HEK293 (cell line): ENCODE data around the gene ANKRD23.

Experiments used
- CTCF ChIP-seq: fragments of 450-650 bp; formaldehyde crosslinking; IDR thresholded peaks from 2 replicates; pipeline ENCODE4 v1.5.1; 2016; ENCODE audit warnings: missing biosample characterization, missing genetic modification characterization
- TCF7L2 ChIP-seq: IDR thresholded peaks from 2 replicates; pipeline ENCODE4 v1.6.1; 2011; ENCODE audit warnings: low read depth, mild to moderate bottlenecking, inconsistent platforms, low read length, moderate library complexity, borderline replicate concordance
- ZBTB1 ChIP-seq: fragments of 450-650 bp; formaldehyde crosslinking; IDR thresholded peaks from 2 replicates; pipeline ENCODE4 v1.5.1; 2016; ENCODE audit warnings: missing biosample characterization, missing genetic modification characterization
- ZBTB8A ChIP-seq: fragments of 450-650 bp; formaldehyde crosslinking; IDR thresholded peaks from 2 replicates; pipeline ENCODE4 v1.5.1; 2016; ENCODE audit warnings: missing biosample characterization, missing genetic modification characterization
- ZFP41 ChIP-seq: fragments of 450-650 bp; formaldehyde crosslinking; IDR thresholded peaks from 2 replicates; pipeline ENCODE4 v1.5.1; 2016; ENCODE audit warnings: missing biosample characterization, missing genetic modification characterization, borderline replicate concordance
- ZNF223 ChIP-seq: fragments of 450-650 bp; formaldehyde crosslinking; IDR thresholded peaks from 2 replicates; pipeline ENCODE4 v1.5.1; 2016; ENCODE audit warnings: missing biosample characterization, missing genetic modification characterization
- ZNF23 ChIP-seq: fragments of 450-650 bp; formaldehyde crosslinking; IDR thresholded peaks from 2 replicates; pipeline ENCODE4 v1.5.1; 2016; ENCODE audit warnings: missing biosample characterization, missing genetic modification characterization, borderline replicate concordance
- ZNF239 ChIP-seq: fragments of 450-650 bp; formaldehyde crosslinking; IDR thresholded peaks from 2 replicates; pipeline ENCODE4 v1.5.1; 2016; ENCODE audit warnings: missing biosample characterization, missing genetic modification characterization
- ZNF473 ChIP-seq: fragments of 450-650 bp; formaldehyde crosslinking; IDR thresholded peaks from 2 replicates; pipeline ENCODE4 v1.5.1; 2017; ENCODE audit warnings: missing biosample characterization, missing genetic modification characterization
- ZNF791 ChIP-seq: fragments of 450-650 bp; formaldehyde crosslinking; IDR thresholded peaks from 2 replicates; pipeline ENCODE4 v1.5.1; 2016; ENCODE audit warnings: missing biosample characterization, missing genetic modification characterization
- TF ChIP-seq, protein P1 (sequence below): fragments of 450-650 bp; IDR thresholded peaks from 2 replicates; pipeline ENCODE4 v1.5.1; 2018; ENCODE audit warnings: missing biosample characterization, mild to moderate bottlenecking, missing genetic modification characterization
- TF ChIP-seq, protein P2 (sequence below): IDR thresholded peaks from 2 replicates; pipeline ENCODE4 v1.6.1; 2011; ENCODE audit warnings: mild to moderate bottlenecking, low read depth, low read length, borderline replicate concordance

DNA sequence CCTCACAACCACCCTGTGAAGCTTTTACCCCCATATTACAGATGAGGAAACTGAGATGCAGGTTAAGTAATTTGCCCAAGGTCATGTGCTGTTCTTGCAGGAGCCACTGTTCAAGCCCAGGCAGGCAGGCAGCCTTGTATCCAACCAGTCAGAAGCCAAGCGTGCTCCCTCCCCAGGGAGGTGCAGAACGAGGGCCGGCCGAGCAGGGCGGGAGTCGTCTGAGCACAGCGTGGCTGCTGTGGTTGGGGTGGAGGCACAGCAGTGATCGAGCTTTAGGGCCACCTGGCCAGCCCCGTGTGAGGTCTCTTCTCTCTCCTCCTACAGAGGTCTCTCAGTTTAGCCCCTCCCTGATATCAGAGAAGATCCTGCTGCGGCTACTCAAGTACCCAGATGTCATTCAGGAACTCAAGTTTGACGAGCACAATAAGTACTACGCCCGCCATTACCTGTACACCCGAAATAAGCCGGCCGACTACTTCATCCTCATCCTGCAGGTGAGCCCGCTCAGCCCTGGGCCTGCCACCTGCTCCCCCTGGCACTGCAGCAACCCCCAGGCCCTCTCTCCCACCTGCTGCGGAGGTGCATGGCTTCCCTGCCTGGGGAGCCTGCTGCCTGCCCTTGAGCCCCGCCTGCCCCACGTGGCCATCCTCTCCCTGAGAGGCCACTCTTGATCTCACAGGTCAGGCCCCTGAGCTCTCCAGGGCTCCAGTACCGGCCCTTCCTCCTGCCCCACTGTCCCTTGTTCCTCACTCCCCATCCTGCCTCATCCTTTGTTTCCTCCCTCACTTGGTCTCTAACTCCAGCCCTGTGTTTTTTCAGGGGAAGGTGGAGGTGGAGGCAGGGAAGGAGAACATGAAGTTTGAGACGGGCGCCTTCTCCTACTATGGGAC lies 44.8 kb downstream of the ANKRD23 start:
- TF ChIP-seq, protein P1, sequence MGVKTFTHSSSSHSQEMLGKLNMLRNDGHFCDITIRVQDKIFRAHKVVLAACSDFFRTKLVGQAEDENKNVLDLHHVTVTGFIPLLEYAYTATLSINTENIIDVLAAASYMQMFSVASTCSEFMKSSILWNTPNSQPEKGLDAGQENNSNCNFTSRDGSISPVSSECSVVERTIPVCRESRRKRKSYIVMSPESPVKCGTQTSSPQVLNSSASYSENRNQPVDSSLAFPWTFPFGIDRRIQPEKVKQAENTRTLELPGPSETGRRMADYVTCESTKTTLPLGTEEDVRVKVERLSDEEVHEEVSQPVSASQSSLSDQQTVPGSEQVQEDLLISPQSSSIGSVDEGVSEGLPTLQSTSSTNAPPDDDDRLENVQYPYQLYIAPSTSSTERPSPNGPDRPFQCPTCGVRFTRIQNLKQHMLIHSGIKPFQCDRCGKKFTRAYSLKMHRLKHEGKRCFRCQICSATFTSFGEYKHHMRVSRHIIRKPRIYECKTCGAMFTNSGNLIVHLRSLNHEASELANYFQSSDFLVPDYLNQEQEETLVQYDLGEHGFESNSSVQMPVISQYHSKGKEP = no peak
- TF ChIP-seq TCF7L2 = no peak
- no peak for TF ChIP-seq ZNF791
- TF ChIP-seq, protein P2, sequence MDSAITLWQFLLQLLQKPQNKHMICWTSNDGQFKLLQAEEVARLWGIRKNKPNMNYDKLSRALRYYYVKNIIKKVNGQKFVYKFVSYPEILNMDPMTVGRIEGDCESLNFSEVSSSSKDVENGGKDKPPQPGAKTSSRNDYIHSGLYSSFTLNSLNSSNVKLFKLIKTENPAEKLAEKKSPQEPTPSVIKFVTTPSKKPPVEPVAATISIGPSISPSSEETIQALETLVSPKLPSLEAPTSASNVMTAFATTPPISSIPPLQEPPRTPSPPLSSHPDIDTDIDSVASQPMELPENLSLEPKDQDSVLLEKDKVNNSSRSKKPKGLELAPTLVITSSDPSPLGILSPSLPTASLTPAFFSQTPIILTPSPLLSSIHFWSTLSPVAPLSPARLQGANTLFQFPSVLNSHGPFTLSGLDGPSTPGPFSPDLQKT = no peak
- no peak for TF ChIP-seq ZBTB8A (tag by site-specific recombination)
- TF ChIP-seq ZNF23 (tag by site-specific recombination) = no peak
- TF ChIP-seq ZNF223 = no peak
- no peak for TF ChIP-seq CTCF
- no peak for TF ChIP-seq ZNF473 (tag by site-specific recombination)
- no peak for TF ChIP-seq ZFP41
- TF ChIP-seq ZBTB1 (tag by site-specific recombination) = no peak
- no peak for TF ChIP-seq ZNF239 (tag by site-specific recombination)
